ENCODE measurements around the gene GLOD4. TPM values are rescaled to one million over a fixed set of nuclear protein-coding genes. Genes with fewer than 3 reads are reported as not detected.

Gene GLOD4
- total and polyA plus RNA-seq, 10 of the 15 experiments (the other 5 are each of a cell fraction or from before 2014, with no cell fraction given), result 40.8 to 107 (median 81.2) TPM

GRCh38 chr17:740240-741017, 41.7 kb downstream of the GLOD4 start (continued):
- TF ChIP-seq MEF2B (IDR thresholded peaks at IDR 0.05; ENCODE audit: partially characterized antibody, poor library complexity, severe bottlenecking) (peak; percentile 67), SKIL (IDR thresholded peaks at IDR 0.05; ENCODE audit: low read depth, poor library complexity, severe bottlenecking) (no peak), SPI1 (IDR thresholded peaks at IDR 0.05; ENCODE audit: borderline replicate concordance, insufficient read depth, low read depth, low read length) (peak; percentile 32; the same call in 1 of the 2 replicates), HSF1 (IDR thresholded peaks at IDR 0.05; ENCODE audit: low read depth, low read length) (no peak), ETV6 (conservative IDR thresholded peaks at IDR 0.05 in 1 of 2, IDR thresholded peaks at IDR 0.05 in 1 of 2; ENCODE audit: borderline replicate concordance in 1 of 2, low read depth in 1 of 2) (peak in 1 of 2 experiments; percentile 72; a peak in 2 of 4 replicates), PAX8 (IDR thresholded peaks at IDR 0.05) (no peak), SMAD5 (IDR thresholded peaks at IDR 0.05; ENCODE audit: low read depth) (no peak), ZBTB11 (CRISPR knock-in tag; IDR thresholded peaks at IDR 0.05) (no peak), USF1 (IDR thresholded peaks at IDR 0.05; ENCODE audit: borderline replicate concordance, extremely low read length, insufficient read depth, low read depth, low read length) (no peak), ATF7 (IDR thresholded peaks at IDR 0.05; ENCODE audit: low read depth) (peak; percentile 80), TCF12 (IDR thresholded peaks at IDR 0.05; ENCODE audit: low read depth, low read length) (no peak), NFIC (IDR thresholded peaks at IDR 0.05; ENCODE audit: low read depth, low read length) (peak; percentile 62; the same call in 1 of the 2 replicates), CUX1 (IDR thresholded peaks at IDR 0.05; ENCODE audit: insufficient replicate concordance, low read depth, low read length) (no peak)

Measured in GM12878 (cell line).